NK-92 treated with Interleukin-12 subunit alpha and Interleukin-12 subunit beta, amount 100 ng/mL, for 24 hours (cell line): Measurements from ENCODE around the gene GABBR2.

Experiments
- DNase-seq: peaks from one replicate; lab custom pipeline; 2025; lab: John Stamatoyannopoulos, UW

The GABBR2 gene

GRCh38 chr9:98442114-98442513 is 266.6 kb downstream of the GABBR2 start:
- no peak for DNase-seq

DNA sequence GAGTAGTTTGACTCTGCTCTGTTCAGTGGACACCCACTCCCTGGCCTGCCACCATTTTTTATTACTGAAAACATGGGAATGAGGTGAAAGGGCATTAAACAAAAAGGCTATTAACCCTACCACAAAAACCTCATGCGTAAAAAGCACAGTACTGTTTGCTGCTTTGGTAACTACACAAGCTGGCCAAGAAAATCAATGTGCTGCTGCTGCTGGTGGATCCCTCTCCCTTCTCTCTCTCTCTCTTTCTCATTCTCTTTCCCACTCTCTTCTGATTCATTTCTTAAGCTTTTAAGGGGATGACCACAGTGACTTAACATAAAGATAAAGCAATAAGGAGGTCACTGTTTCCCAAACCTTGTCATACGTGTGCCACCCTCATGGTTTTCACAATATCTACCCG is 270.1 kb downstream of the GABBR2 start:
- no peak for DNase-seq

DNA sequence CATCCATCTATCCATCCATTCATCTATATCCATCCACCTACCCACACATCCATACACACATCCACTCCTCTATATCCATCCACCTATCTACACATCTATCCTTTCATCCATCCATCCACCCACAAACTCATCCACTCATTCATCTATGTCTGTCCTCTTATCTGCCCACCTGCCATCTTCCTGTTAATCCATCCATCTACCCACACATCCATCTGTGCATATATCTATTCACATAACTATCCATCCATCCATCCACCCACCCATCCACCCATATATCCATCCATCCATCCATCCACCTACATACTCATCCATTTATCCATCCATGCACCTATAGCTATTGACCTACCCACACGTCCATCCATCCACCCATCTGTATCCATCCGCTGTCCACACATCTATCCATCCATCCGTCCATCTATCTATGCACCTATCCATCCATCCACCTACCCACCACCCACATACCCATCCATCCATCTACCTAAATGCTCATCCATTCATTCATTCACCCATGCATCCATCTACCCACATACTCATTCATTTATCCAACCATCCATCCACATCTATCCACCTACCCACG is 271.2 kb downstream of the GABBR2 start:
- DNase-seq = no peak

DNA sequence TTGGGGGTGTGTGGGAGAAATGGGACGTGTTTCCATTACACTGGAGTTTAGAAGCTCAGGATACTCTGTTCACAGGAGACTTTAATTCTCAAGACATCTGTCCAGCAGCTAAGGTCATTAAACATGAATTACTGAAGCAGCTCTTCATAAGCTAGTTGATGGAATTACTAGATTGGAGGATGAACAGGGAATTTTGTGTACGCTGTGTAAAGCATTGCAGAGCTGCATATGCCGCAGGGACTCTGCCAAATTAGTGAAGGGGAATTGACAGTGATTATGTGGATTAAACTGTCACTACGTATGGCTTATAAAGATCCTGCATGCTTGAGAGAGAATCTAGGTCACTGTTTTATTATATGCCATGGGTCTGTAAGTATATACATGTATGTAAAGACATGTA is 275.8 kb downstream of the GABBR2 start:
- no peak for DNase-seq

DNA sequence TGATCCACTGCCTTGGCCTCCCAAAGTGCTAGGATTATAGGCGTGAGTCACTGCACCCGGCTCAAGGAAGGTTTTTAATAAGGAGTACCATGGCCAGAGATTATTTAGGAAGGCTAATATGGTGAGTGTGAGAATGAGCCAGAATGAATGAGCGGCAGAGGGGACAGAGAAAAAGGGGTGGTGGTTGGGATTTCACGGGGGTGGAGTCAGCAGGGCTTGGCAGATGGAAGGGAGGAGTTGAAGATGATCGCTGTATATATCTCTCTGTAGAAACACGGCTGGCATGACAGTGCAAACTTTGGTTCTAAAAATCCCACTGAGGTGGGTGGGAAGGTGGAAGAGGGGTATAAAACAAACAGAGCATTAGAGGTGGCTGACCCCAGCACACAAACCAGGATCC is 276.6 kb downstream of the GABBR2 start:
- DNase-seq = no peak

DNA sequence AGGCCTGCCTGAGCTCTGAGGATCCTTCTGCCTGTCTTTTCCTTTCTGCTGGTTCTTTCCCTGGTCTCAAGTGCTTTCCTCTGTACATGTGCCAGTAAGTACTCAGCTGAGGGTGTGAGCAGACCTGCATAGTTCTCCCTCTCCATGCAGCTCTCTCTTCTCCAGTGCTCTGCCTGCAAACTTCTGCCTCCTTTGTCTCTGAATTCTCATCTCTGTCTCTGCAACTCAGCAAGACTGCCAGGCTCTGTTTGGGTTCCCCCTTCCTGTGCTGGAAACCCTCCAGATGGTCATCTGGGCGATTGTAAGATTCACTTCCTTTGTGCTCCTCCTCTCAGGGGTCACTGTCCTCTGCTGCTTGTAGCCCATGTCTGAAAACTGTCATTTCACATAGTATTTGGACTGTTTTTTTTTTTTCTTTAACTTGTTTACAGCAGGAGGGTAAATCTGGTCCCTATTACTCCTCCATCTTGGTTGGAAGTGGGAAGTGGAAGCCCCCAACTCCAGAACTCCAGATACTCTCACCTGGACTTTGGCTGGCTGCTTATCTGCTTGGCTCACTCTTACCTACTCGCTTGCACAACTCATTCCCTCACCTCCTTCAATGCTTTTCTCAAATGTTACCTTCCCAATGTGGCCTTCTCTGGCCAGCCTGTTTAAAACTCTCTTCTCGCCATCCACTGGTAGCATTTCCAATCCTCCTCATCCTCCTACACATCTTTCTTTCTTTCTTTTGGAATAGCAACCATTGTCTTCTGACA is 278.0 kb downstream of the GABBR2 start:
- no peak for DNase-seq

DNA sequence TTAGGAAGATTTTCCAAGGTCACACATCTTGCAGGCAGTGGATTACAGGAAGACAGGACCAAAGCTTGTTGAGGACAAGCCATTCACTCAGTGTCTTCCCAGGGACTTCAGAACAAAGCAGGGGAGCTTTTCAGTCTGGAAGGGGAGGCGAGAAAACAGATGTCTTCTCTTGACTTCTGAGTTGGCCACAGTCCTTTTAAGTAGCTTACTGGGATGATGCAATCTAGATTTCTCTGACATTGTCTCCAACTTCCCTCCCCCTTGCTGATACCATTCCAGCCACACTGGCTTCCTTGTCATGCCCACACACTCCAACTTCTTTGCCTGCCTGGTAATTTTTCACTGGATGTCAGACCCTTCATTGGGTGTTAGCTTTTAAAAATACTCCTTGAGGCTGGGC is 279.1 kb downstream of the GABBR2 start:
- no peak for DNase-seq

- no peak for DNase-seq
Observed at GRCh38 chr9:98428454-98428853, 280.3 kb downstream of the GABBR2 start.

- no peak for DNase-seq
Observed at GRCh38 chr9:98427491-98427890, 281.2 kb downstream of the GABBR2 start.

GRCh38 chr9:98425079-98425478 is 283.7 kb downstream of the GABBR2 start:
- DNase-seq = no peak

DNA sequence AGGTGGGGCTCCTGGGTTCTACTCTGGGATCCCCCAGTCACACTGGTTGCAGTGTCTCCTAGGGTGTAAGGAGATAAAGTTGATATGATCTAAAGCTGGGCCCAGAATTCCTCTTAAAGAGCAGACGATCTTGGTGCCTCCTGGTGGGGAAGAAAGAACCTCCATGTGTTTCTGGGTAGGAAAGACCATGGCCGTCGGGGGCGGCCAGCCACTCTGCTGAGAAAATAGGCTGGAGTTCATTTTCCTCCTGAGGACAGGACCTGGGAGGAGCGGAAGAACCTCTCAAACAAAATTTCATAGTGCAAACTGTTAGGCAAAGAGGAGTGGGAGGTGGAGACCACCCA is 289.5 kb downstream of the GABBR2 start:
- no peak for DNase-seq

DNA sequence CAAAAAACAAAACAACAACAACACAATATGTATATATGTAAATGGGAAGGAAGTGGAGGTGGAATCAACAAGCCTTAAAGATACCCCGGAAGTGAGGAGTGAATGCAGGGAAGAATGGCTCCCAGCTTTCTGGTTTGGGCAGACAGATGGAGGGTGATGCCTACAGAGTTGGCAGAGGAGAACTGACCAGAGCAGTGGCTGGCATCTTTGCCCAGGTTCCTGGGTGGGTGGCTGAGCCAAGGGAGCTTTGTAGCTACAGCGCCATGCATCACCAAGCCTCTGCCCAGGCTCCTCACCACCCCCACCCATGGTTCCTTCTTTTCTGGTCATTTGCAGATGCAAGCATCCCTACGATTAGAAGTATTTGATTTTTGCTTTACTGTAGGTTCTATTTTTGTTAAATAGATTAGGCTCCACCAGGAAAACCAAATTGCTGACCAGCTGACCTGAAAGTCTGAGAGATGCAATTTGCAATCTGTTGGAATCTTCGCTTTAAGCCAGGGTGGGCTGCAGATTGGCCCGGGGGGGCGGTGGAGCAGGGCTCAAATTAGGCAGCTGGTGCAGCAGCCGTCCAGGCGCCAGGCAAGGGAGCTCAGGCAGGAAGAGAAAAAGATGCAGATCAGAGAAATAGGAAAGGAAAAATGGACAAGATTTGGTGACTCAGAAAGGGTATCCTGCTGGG is 290.0 kb downstream of the GABBR2 start:
- no peak for DNase-seq

GRCh38 chr9:98416294-98417248 is 292.2 kb downstream of the GABBR2 start:
- no peak for DNase-seq

DNA sequence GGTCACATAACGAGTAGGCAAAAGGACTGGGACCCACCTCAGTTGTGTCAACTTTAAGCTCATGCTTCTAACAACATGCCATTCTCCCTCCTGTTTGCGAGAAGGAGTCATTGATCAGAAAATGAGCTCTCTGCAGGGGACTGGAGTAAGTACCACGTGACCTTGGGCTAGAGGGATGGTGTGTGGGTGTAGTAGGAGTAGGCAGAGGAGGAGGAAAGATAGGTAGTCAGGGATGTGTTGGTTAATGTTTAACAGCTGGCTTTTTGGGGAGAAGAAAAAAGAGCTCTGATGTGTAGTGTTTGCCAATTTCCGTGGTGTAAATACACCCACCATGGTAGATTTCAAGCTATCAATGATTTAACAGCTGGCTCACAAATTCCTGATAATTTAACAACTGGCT is 293.0 kb downstream of the GABBR2 start:
- DNase-seq = no peak

DNA sequence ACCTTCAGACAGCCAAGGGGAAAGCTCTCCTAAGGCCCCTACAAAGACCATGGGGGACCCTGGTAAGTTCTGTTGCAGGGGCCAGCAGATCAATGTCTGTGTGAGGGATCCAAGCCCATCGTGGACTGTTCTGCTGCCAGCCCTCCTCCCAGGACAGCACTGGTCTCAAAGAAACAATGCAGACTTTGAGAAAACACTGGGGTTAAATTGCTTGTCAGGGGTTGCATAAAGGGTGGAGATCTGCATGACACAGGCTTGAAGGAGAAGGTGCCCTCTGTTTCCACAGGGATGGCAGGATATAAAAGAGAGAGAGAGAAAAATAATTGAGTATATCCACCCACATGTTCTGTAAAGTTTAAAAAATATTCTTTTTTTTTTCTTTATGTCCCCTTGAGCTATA is 295.7 kb downstream of the GABBR2 start:
- no peak for DNase-seq

DNA sequence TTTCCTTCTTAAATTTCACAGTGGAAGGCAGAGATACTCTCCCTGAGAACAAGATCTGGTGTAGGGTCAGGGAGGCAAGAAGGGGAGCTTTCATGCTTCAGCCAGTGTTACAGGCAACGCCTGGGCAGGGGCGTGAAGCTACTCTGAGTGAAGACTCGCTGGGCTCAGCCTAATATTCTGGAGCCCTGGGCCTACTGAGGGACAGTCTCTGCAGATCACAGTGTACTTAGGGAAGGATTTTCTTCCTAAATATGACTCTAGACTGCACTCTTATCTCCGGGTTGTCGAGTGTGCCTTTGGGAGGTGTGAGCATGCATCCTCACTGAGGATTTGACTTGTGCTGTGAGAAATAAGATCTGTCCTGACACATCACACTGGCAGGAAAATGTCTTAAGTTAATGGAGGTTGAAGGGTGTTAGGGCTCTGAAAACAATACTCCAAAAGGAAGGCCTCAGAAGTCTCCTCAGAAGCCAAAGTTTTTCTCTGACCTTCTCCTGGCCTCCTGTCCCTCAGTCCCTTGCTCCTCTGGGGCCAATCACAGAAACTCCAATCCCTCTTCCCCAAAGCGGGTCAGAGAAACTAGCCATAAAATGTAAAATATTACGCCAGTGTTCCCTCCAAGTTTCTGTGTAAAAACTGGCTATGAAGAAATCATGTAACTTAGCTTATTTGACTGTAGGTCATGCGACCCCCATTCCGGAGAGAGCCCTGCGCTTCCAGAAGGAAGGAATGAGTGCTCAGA is 296.5 kb downstream of the GABBR2 start:
- no peak for DNase-seq

GRCh38 chr9:98410185-98410697 is 298.5 kb downstream of the GABBR2 start:
- no peak for DNase-seq

- DNase-seq = no peak
Observed at GRCh38 chr9:98409719-98410118, 299.0 kb downstream of the GABBR2 start.

DNA sequence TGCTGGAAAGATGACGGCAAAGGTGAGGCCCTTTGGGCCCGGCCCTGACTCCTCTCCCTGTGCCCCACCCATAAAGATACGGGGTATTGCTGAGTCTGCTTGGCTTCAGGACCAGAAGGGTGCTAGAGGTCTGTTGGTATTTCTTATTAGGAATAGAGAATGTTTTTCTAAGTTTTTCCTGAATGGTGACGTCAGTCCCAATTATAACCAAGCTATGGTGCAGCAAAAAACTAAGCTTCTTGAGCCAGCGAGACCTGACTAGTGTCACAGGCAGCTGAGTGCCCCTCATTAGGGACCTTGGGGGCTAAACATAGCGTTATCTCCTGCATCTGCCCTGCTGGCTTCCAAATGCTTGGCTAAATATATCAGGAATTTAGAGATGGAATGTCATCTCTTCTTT is 302.3 kb downstream of the GABBR2 start:
- DNase-seq = no peak

- DNase-seq = no peak
Observed at GRCh38 chr9:98404237-98404636, 304.5 kb downstream of the GABBR2 start.

DNA sequence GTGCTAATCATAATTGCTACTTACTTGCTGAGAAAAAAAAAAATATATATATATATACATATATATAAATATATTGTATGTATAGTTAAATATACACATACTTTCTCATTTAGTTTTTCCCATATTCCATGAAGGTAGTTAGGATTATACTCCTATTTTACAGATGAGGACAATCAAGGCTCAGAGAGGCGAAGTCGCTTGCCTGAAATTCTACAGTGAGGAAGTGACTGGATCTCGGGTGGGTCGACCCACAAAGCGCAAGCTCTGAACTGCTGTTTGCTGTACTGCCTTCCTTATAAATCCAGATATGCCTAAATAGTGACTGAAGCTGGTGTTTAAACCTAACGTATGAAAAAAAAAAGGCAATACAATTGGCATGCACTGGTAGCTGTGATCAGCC is 305.0 kb downstream of the GABBR2 start:
- no peak for DNase-seq
